ENCODE measurements around the gene RBMS3.
"Not testable (repeated sequence)": the region's sequence is repeated elsewhere in the genome, so short reads cannot be mapped to it uniquely, and the experiment has no call there.

The RBMS3 gene

GRCh38 chr3:29384640-29385039 lies 103.8 kb downstream of the RBMS3 start:
- DNase-seq (ENCODE audit: insufficient read length, low spot score) (no peak), FAIRE-seq (no peak)
- no peak for TF ChIP-seq CTCF (IDR thresholded peaks at IDR 0.05; ENCODE audit: insufficient read depth, missing control alignments)

GRCh38 chr3:29385046-29385830 lies 104.4 kb downstream of the RBMS3 start:
- no peak for TF ChIP-seq CTCF (IDR thresholded peaks at IDR 0.05; ENCODE audit: insufficient read depth, missing control alignments)
- no peak for DNase-seq (ENCODE audit: insufficient read length, low spot score)
- no peak for FAIRE-seq

- TF ChIP-seq CTCF (IDR thresholded peaks at IDR 0.05; ENCODE audit: insufficient read depth, missing control alignments), result no peak
- FAIRE-seq (no peak), DNase-seq (ENCODE audit: insufficient read length, low spot score) (no peak)
These were observed 108.5 kb downstream of the RBMS3 start for GRCh38 chr3:29389362-29389761.

DNA sequence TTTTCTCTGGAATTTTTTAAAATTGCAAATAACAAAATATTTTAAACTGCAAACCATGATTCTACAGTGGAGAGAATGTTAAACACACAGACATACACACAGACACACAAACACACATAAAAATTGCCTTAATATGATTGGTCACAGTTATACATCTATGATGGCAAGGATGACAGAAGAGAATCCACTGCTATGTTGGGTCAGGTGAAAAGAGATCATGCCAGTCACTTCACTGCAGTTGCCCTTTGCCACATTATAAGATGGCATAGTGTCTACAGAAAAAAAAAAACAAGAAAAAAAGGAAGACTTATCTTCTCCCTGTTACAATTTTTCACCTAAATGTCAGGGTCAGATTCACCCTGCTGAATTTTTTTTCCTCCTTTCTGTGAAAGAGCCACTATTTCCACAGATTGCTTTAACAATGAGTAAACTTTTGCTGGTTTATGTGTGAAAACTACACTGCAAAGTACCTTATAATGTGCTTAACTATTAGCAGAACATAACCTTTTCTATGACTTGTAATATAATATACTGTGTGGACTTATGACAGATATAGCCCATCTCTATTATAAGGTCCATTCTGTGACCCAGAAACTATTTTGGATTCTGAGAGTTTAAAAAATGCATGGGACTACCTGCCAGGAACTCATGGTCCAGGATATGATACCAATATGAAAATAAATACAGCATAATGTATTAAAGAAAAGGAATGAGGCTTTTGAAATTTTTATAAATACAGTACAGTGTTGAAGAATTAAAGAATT lies 111.9 kb downstream of the RBMS3 start:
- DNase-seq (ENCODE audit: insufficient read length, low spot score) (no peak), FAIRE-seq (no peak)
- TF ChIP-seq CTCF (IDR thresholded peaks at IDR 0.05; ENCODE audit: insufficient read depth, missing control alignments), result no peak

GRCh38 chr3:29393946-29394345 lies 113.1 kb downstream of the RBMS3 start:
- not testable (repeated sequence) for FAIRE-seq; DNase-seq (ENCODE audit: insufficient read length, low spot score)

DNA sequence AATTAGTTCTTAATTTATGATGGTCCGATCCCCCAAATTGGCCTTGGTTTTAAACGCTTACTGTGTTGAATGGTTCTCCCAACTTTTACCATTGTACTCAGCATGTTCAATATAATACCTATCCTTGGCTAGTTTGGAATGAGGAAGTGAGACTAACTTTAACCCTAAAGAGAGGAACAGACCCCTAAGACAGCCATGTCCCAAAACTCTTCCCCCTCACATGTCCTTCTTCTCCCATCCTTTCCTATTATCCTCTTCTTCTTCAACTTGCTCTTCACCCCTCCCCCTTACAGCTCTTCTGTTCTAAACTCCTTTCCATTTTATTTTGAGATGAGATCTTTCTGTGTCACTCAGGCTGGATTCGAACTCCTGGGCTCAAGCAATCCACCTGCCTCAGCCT lies 116.5 kb downstream of the RBMS3 start:
- FAIRE-seq, result no peak
- no peak for DNase-seq (ENCODE audit: insufficient read length, low spot score)
- TF ChIP-seq CTCF (IDR thresholded peaks at IDR 0.05; ENCODE audit: insufficient read depth, missing control alignments), result no peak

DNA sequence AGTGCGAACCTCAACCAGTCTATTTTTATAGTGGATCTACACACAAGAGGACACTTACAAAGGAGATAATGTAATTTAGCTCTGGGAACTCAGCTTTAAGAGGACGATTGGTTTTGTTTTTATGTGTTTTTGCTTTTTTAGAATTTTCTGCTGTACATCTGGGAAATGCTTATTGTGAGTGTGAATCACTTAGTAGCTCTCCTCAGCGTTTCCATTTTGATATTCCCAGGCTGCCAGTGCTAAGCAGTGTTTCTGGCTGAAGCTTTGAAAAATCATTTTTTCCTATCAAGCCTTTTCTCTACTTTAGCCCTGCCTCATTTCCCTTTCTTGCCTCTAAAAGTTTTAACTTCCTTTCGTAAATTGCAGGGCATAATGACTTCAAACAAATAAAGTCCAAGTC lies 117.9 kb downstream of the RBMS3 start:
- DNase-seq (ENCODE audit: insufficient read length, low spot score) (no peak), FAIRE-seq (no peak)
- no peak for TF ChIP-seq CTCF (IDR thresholded peaks at IDR 0.05; ENCODE audit: insufficient read depth, missing control alignments)
